Stimulated activated effector memory CD8-positive, alpha-beta T cell treated with anti-CD3 and anti-CD28 coated beads, Interleukin-12 subunit alpha, Interleukin-12 subunit beta, amount 100 ng/mL, for 72 hours (primary cell): Measurements from ENCODE around the gene FAM20C.

Source experiments
- ATAC-seq: fragments of 150-1000 bp; cut with Tn5 transposase; 2 replicates; pipeline ENCODE4 v1.10.0; 2021
- DNase-seq, 2 donors: peaks; one replicate each; pipeline ENCODE4 v3.0.0; 2021 to 2022; ENCODE audit warnings: low spot score in 2 of 2
- H3K27ac Mint-ChIP-seq: one replicate; pipeline ENCODE4 v1.8.0; 2022; ENCODE audit warnings: mild to moderate bottlenecking, mixed read lengths
- H3K36me3 Mint-ChIP-seq: one replicate; pipeline ENCODE4 v1.8.0; 2022; ENCODE audit warnings: mild to moderate bottlenecking, mixed read lengths
- H3K4me1 Mint-ChIP-seq: one replicate; pipeline ENCODE4 v1.8.0; 2022; ENCODE audit warnings: mixed read lengths
- H3K4me3 Mint-ChIP-seq: one replicate; pipeline ENCODE4 v1.8.0; 2022; ENCODE audit warnings: mild to moderate bottlenecking, mixed read lengths
- H3K9me3 Mint-ChIP-seq: one replicate; pipeline ENCODE4 v1.8.0; 2022; ENCODE audit warnings: mixed read lengths

Gene FAM20C

GRCh38 chr7:273327-273726 lies 81.0 kb downstream of the FAM20C start:
- Mint-ChIP-seq H3K4me1 (no peaks in the 10 kb centered on the region), H3K9me3 (peaks cover 8% of the 10 kb centered on the region), H3K27ac (no peak overlapping the region), H3K36me3 (peaks cover 5% of the 10 kb centered on the region), H3K4me3 (no peak overlapping the region)
- DNase-seq: no peak
- ATAC-seq: no peak

GRCh38 chr7:274266-274665 lies 81.9 kb downstream of the FAM20C start:
- no peak overlapping the region for H3K4me3 Mint-ChIP-seq
- no peak for DNase-seq
- no peaks in the 10 kb centered on the region for H3K4me1 Mint-ChIP-seq
- ATAC-seq: no peak
- peaks cover 5% of the 10 kb centered on the region for H3K36me3 Mint-ChIP-seq
- no peak overlapping the region for H3K27ac Mint-ChIP-seq
- peaks cover 8% of the 10 kb centered on the region for H3K9me3 Mint-ChIP-seq

GRCh38 chr7:276230-276835 lies 84.0 kb downstream of the FAM20C start:
- Mint-ChIP-seq H3K4me3 (no peak overlapping the region), H3K4me1 (no peaks in the 10 kb centered on the region), H3K9me3 (peaks cover 8% of the 10 kb centered on the region), H3K27ac (no peak overlapping the region), H3K36me3 (peaks cover 5% of the 10 kb centered on the region)
- DNase-seq: no peak
- no peak for ATAC-seq

GRCh38 chr7:277228-277627 lies 84.9 kb downstream of the FAM20C start:
- DNase-seq: no peak
- no peaks in the 10 kb centered on the region for H3K4me1 Mint-ChIP-seq
- no peak overlapping the region for H3K27ac Mint-ChIP-seq
- H3K36me3 Mint-ChIP-seq: peaks cover 5% of the 10 kb centered on the region
- H3K9me3 Mint-ChIP-seq: peaks cover 8% of the 10 kb centered on the region
- ATAC-seq: no peak
- H3K4me3 Mint-ChIP-seq: no peak overlapping the region

- H3K27ac Mint-ChIP-seq: no peak overlapping the region
- no peak for DNase-seq
- H3K9me3 Mint-ChIP-seq: peaks cover 5% of the 10 kb centered on the region
- no peak overlapping the region for H3K4me3 Mint-ChIP-seq
- H3K36me3 Mint-ChIP-seq: no peaks in the 10 kb centered on the region
- H3K4me1 Mint-ChIP-seq: no peaks in the 10 kb centered on the region
- no peak for ATAC-seq
Measured at GRCh38 chr7:278081-278480, 85.7 kb downstream of the FAM20C start.

GRCh38 chr7:279821-280220 lies 87.5 kb downstream of the FAM20C start:
- no peak for ATAC-seq
- Mint-ChIP-seq H3K4me3 (no peak overlapping the region), H3K27ac (no peak overlapping the region), H3K4me1 (no peaks in the 10 kb centered on the region), H3K36me3 (no peaks in the 10 kb centered on the region), H3K9me3 (no peaks in the 10 kb centered on the region)
- no peak for DNase-seq

- Mint-ChIP-seq H3K9me3 (no peaks in the 10 kb centered on the region), H3K4me3 (no peak overlapping the region), H3K27ac (no peak overlapping the region), H3K36me3 (no peaks in the 10 kb centered on the region), H3K4me1 (no peaks in the 10 kb centered on the region)
- ATAC-seq (no peak), DNase-seq (no peak)
Measured at GRCh38 chr7:280461-280860, 88.1 kb downstream of the FAM20C start.

GRCh38 chr7:281637-282036 lies 89.3 kb downstream of the FAM20C start:
- Mint-ChIP-seq H3K9me3 (no peaks in the 10 kb centered on the region), H3K36me3 (no peaks in the 10 kb centered on the region), H3K27ac (no peak overlapping the region), H3K4me3 (no peak overlapping the region), H3K4me1 (no peaks in the 10 kb centered on the region)
- no peak for DNase-seq
- no peak for ATAC-seq

GRCh38 chr7:282621-283020 lies 90.2 kb downstream of the FAM20C start:
- Mint-ChIP-seq H3K4me1 (no peaks in the 10 kb centered on the region), H3K36me3 (no peaks in the 10 kb centered on the region), H3K27ac (no peak overlapping the region), H3K4me3 (no peak overlapping the region), H3K9me3 (no peaks in the 10 kb centered on the region)
- ATAC-seq (no peak), DNase-seq (no peak)

- Mint-ChIP-seq H3K36me3 (no peaks in the 10 kb centered on the region), H3K4me3 (no peak overlapping the region), H3K27ac (no peak overlapping the region), H3K9me3 (no peaks in the 10 kb centered on the region), H3K4me1 (no peaks in the 10 kb centered on the region)
- ATAC-seq (no peak), DNase-seq (no peak)
Measured at GRCh38 chr7:284762-285722, 92.7 kb downstream of the FAM20C start.

GRCh38 chr7:285731-286130 lies 93.4 kb downstream of the FAM20C start:
- Mint-ChIP-seq H3K4me1 (no peaks in the 10 kb centered on the region), H3K36me3 (no peaks in the 10 kb centered on the region), H3K27ac (no peak overlapping the region), H3K4me3 (no peak overlapping the region), H3K9me3 (no peaks in the 10 kb centered on the region)
- ATAC-seq (no peak), DNase-seq (no peak)

- ATAC-seq: no peak
- H3K9me3 Mint-ChIP-seq: no peaks in the 10 kb centered on the region
- no peak overlapping the region for H3K4me3 Mint-ChIP-seq
- H3K4me1 Mint-ChIP-seq: no peaks in the 10 kb centered on the region
- H3K36me3 Mint-ChIP-seq: no peaks in the 10 kb centered on the region
- DNase-seq: no peak
- H3K27ac Mint-ChIP-seq: no peak overlapping the region
Measured at GRCh38 chr7:286266-286665, 93.9 kb downstream of the FAM20C start.

- Mint-ChIP-seq H3K36me3 (no peaks in the 10 kb centered on the region), H3K27ac (no peak overlapping the region), H3K9me3 (no peaks in the 10 kb centered on the region), H3K4me3 (no peak overlapping the region), H3K4me1 (no peaks in the 10 kb centered on the region)
- ATAC-seq (no peak), DNase-seq (no peak)
Measured at GRCh38 chr7:288671-289101, 96.3 kb downstream of the FAM20C start.

GRCh38 chr7:289209-289755 lies 96.9 kb downstream of the FAM20C start:
- H3K27ac Mint-ChIP-seq: no peak overlapping the region
- no peak overlapping the region for H3K4me3 Mint-ChIP-seq
- H3K36me3 Mint-ChIP-seq: no peaks in the 10 kb centered on the region
- H3K9me3 Mint-ChIP-seq: no peaks in the 10 kb centered on the region
- no peak for DNase-seq
- H3K4me1 Mint-ChIP-seq: no peaks in the 10 kb centered on the region
- ATAC-seq: no peak

- H3K36me3 Mint-ChIP-seq: no peaks in the 10 kb centered on the region
- H3K4me1 Mint-ChIP-seq: no peaks in the 10 kb centered on the region
- no peak within 1 kb of the TSS for H3K27ac Mint-ChIP-seq
- no peaks in the 10 kb centered on the region for H3K9me3 Mint-ChIP-seq
- ATAC-seq (no peak), DNase-seq (no peak)
- H3K4me3 Mint-ChIP-seq: no peak within 1 kb of the TSS
Measured at GRCh38 chr7:289756-290553, 97.6 kb downstream of the FAM20C start, which contains the start of gene FOXL3. TSS of gene FOXL3 (plus strand) at chr7:290170. CDS start at chr7:290170, 0 bp downstream.
